Glutamatergic neuron (in vitro differentiated cells): ENCODE measurements around the gene GSAP. TPM values are rescaled to one million over a fixed set of nuclear protein-coding genes. Genes with fewer than 3 reads are reported as not detected.

Experiments
- DNase-seq: peaks from one replicate; pipeline ENCODE4 v3.0.0; 2022
- H3K27ac Mint-ChIP-seq: one replicate; pipeline ENCODE4 v1.8.0; 2020; ENCODE audit warnings: mild to moderate bottlenecking, mixed read lengths, inconsistent platforms; ENCODE audit not compliant: unreplicated experiment
- H3K27me3 Mint-ChIP-seq: one replicate; pipeline ENCODE4 v1.8.0; 2020; ENCODE audit warnings: mild to moderate bottlenecking, moderate library complexity, mixed read lengths, inconsistent platforms; ENCODE audit not compliant: unreplicated experiment
- H3K36me3 Mint-ChIP-seq: one replicate; pipeline ENCODE4 v1.8.0; 2020; ENCODE audit warnings: mild to moderate bottlenecking, mixed read lengths, inconsistent platforms; ENCODE audit not compliant: unreplicated experiment
- H3K4me1 Mint-ChIP-seq: one replicate; pipeline ENCODE4 v1.8.0; 2020; ENCODE audit warnings: mild to moderate bottlenecking, low read depth, mixed read lengths, inconsistent platforms; ENCODE audit not compliant: unreplicated experiment
- H3K4me3 Mint-ChIP-seq: one replicate; pipeline ENCODE4 v1.8.0; 2020; ENCODE audit warnings: mild to moderate bottlenecking, mixed read lengths, inconsistent platforms; ENCODE audit not compliant: unreplicated experiment
- H3K9me3 Mint-ChIP-seq: one replicate; pipeline ENCODE4 v1.8.0; 2020; ENCODE audit warnings: mild to moderate bottlenecking, moderate library complexity, mixed read lengths, inconsistent platforms; ENCODE audit not compliant: unreplicated experiment
- CTCF ChIP-seq: fragments of 200-600 bp; sonication (generic); IDR thresholded peaks from one replicate; pipeline ENCODE4 v1.5.0; 2021; ENCODE audit not compliant: partially characterized antibody, unreplicated experiment
- total RNA-seq: library from RNA; stranded (reverse); fragmentation: NEBNext Ultra II Directional; extraction: Animal tissue kit (Norgen Biotek cat#: 25700); gene quantifications from one replicate; pipeline ENCODE4 v1.2.1, GENCODE V29; 2021; ENCODE audit not compliant: unreplicated experiment

GSAP gene
- total RNA-seq, 1 donor from 2014 or later: 0.76 TPM

GRCh38 chr7:77388055-77388641, 28.0 kb downstream of the GSAP start:
- H3K27ac Mint-ChIP-seq: no peak overlapping the region

GRCh38 chr7:77386165-77386822, 29.9 kb downstream of the GSAP start:
- no peak overlapping the region for H3K4me3 Mint-ChIP-seq
- no peaks in the 10 kb centered on the region for H3K9me3 Mint-ChIP-seq
- H3K27ac Mint-ChIP-seq: no peak overlapping the region
- H3K36me3 Mint-ChIP-seq: no peaks in the 10 kb centered on the region
- H3K27me3 Mint-ChIP-seq: no peaks in the 10 kb centered on the region
- no peak for TF ChIP-seq CTCF
- no peak for DNase-seq
- H3K4me1 Mint-ChIP-seq: peaks cover 2% of the 10 kb centered on the region

More at GRCh38 chr7:77388055-77388641, 28.0 kb downstream of the GSAP start:
- no peak overlapping the region for H3K4me3 Mint-ChIP-seq
- no peaks in the 10 kb centered on the region for H3K36me3 Mint-ChIP-seq
- DNase-seq: no peak
- H3K9me3 Mint-ChIP-seq: no peaks in the 10 kb centered on the region
- H3K27me3 Mint-ChIP-seq: no peaks in the 10 kb centered on the region
- peaks cover 2% of the 10 kb centered on the region for H3K4me1 Mint-ChIP-seq
- TF ChIP-seq CTCF: no peak

GRCh38 chr7:77383333-77383740, 32.8 kb downstream of the GSAP start:
- H3K36me3 Mint-ChIP-seq: no peaks in the 10 kb centered on the region
- H3K4me3 Mint-ChIP-seq: no peak overlapping the region
- peaks cover 2% of the 10 kb centered on the region for H3K4me1 Mint-ChIP-seq
- H3K9me3 Mint-ChIP-seq: no peaks in the 10 kb centered on the region
- TF ChIP-seq CTCF: no peak
- no peak overlapping the region for H3K27ac Mint-ChIP-seq
- H3K27me3 Mint-ChIP-seq: no peaks in the 10 kb centered on the region
- no peak for DNase-seq

GRCh38 chr7:77382532-77382931, 33.6 kb downstream of the GSAP start:
- Mint-ChIP-seq H3K27me3 (no peaks in the 10 kb centered on the region), H3K4me3 (no peak overlapping the region), H3K27ac (no peak overlapping the region), H3K4me1 (no peaks in the 10 kb centered on the region), H3K9me3 (no peaks in the 10 kb centered on the region), H3K36me3 (no peaks in the 10 kb centered on the region)
- no peak for DNase-seq
- TF ChIP-seq CTCF: no peak

- no peak overlapping the region for H3K27ac Mint-ChIP-seq
- no peaks in the 10 kb centered on the region for H3K9me3 Mint-ChIP-seq
- H3K36me3 Mint-ChIP-seq: no peaks in the 10 kb centered on the region
- no peaks in the 10 kb centered on the region for H3K4me1 Mint-ChIP-seq
- H3K4me3 Mint-ChIP-seq: no peak overlapping the region
- no peak for TF ChIP-seq CTCF
- no peak for DNase-seq
- H3K27me3 Mint-ChIP-seq: no peaks in the 10 kb centered on the region
Observed at GRCh38 chr7:77378584-77378983, 37.6 kb downstream of the GSAP start.
